Right lung (tissue), 5 donors: Measurements from ENCODE around the gene SRL. TPM values are rescaled to one million over a fixed set of nuclear protein-coding genes. Genes with fewer than 3 reads are reported as not detected.

ENCODE experiments used
- DNase-seq, 2 donors: peaks; one replicate each; pipeline ENCODE4 v3.0.0-alpha.2; 2013
- polyA plus RNA-seq, 5 donors: library from polyadenylated mRNA; unstranded; fragments of 120-200 nt; gene quantifications; one replicate each; pipeline versions ENCODE4 v1.2.1 to v1.2.3, GENCODE V29; 2013; ENCODE audit warnings: inconsistent platforms in 1 of 5, low replicate concordance in 1 of 5; ENCODE audit not compliant: insufficient read length in 5 of 5, insufficient read depth in 1 of 5

SRL gene
- polyA plus RNA-seq, 5 donors = 4.4 to 25.9 (median 5.7) TPM

- no peak for DNase-seq
Observed at GRCh38 chr16:4203748-4204147, 38.1 kb downstream of the SRL start.

GRCh38 chr16:4202615-4203345 lies 39.1 kb downstream of the SRL start:
- DNase-seq = no peak

GRCh38 chr16:4200781-4201137 lies 41.1 kb downstream of the SRL start:
- no peak for DNase-seq

- peak; percentile 53 to 55 for DNase-seq
Observed at GRCh38 chr16:4200000-4200780, 41.7 kb downstream of the SRL start.

GRCh38 chr16:4198816-4199215 lies 43.1 kb downstream of the SRL start:
- no peak for DNase-seq

- no peak for DNase-seq
Observed at GRCh38 chr16:4194661-4195060, 47.2 kb downstream of the SRL start.

- DNase-seq = no peak
Observed at GRCh38 chr16:4193920-4194319, 48.0 kb downstream of the SRL start.

GRCh38 chr16:4192206-4192605 lies 49.7 kb downstream of the SRL start:
- DNase-seq = no peak

- DNase-seq = no peak
Observed at GRCh38 chr16:4190712-4191333, 51.1 kb downstream of the SRL start.

GRCh38 chr16:4190086-4190485 lies 51.8 kb downstream of the SRL start:
- DNase-seq = no peak

GRCh38 chr16:4184038-4184702 lies 57.7 kb downstream of the SRL start:
- no peak for DNase-seq

GRCh38 chr16:4183237-4184037 lies 58.4 kb downstream of the SRL start:
- DNase-seq = peak; percentile 94

- no peak for DNase-seq
Observed at GRCh38 chr16:4182581-4183236, 59.2 kb downstream of the SRL start.

- no peak for DNase-seq
Observed at GRCh38 chr16:4180511-4180910, 61.4 kb downstream of the SRL start.

- DNase-seq = no peak
Observed at GRCh38 chr16:4179763-4180260, 62.1 kb downstream of the SRL start.

GRCh38 chr16:4179020-4179419 lies 62.9 kb downstream of the SRL start:
- no peak for DNase-seq

- no peak for DNase-seq
Observed at GRCh38 chr16:4178468-4179010, 63.3 kb downstream of the SRL start.

GRCh38 chr16:4176906-4177417 lies 64.9 kb downstream of the SRL start:
- no peak for DNase-seq

- no peak for DNase-seq
Observed at GRCh38 chr16:4175849-4176248, 66.0 kb downstream of the SRL start.

- no peak for DNase-seq
Observed at GRCh38 chr16:4172070-4172469, 69.8 kb downstream of the SRL start.
